Thoracic aorta (tissue), 2 donors: ENCODE results near the gene KRTAP5-11. TPM values are rescaled to one million over a fixed set of nuclear protein-coding genes. Genes with fewer than 3 reads are reported as not detected.
"Not testable (repeated sequence)": the region's sequence is repeated elsewhere in the genome, so short reads cannot be mapped to it uniquely, and the experiment has no call there.

ENCODE experiments used
- ATAC-seq: fragments of 150-250 bp; one replicate; pipeline ENCODE4 v1.8.0; 2017; ENCODE audit warnings: low read depth; ENCODE audit not compliant: insufficient number of reproducible peaks, low FRiP score
- DNase-seq: peaks from one replicate; pipeline ENCODE4 v3.0.0-alpha.2; 2020; ENCODE audit warnings: low spot score
- H3K27ac ChIP-seq, 2 donors: fragments of 200-600 bp; sonication (generic); 1 replicate in 1 of 2; 2 replicates in 1 of 2; pipeline ENCODE4 v1.5.1; 2016; ENCODE audit warnings: mild to moderate bottlenecking in 2 of 2, moderate library complexity in 2 of 2
- H3K27me3 ChIP-seq: fragments of 200-600 bp; sonication (generic); replicated peaks from 2 replicates; pipeline ENCODE4 v1.6.0; 2016; ENCODE audit warnings: mild to moderate bottlenecking; ENCODE audit not compliant: insufficient read depth
- H3K36me3 ChIP-seq: fragments of 200-600 bp; sonication (generic); one replicate; pipeline ENCODE4 v1.5.1; 2016
- H3K4me1 ChIP-seq, 2 donors: fragments of 200-600 bp; sonication (generic); 1 replicate in 1 of 2; 2 replicates in 1 of 2; pipeline versions ENCODE4 v1.5.1 to v1.6.0; 2016; ENCODE audit warnings: low read depth in 2 of 2, mild to moderate bottlenecking in 1 of 2; ENCODE audit not compliant: control insufficient read depth in 1 of 2
- H3K4me3 ChIP-seq: fragments of 200-600 bp; sonication (generic); 2 replicates; pipeline ENCODE4 v1.5.1; 2016; ENCODE audit warnings: mild to moderate bottlenecking
- H3K9me3 ChIP-seq: fragments of 200-600 bp; sonication (generic); 2 replicates; pipeline ENCODE4 v1.5.1; 2016
- CTCF ChIP-seq: fragments of 200-600 bp; sonication (generic); IDR thresholded peaks from one replicate; pipeline ENCODE4 v1.5.1; 2019; ENCODE audit warnings: antibody characterized with exemption
- total RNA-seq, 2 donors: library from RNA; depleted of rRNA; stranded (reverse); fragments of >200 nt; gene quantifications; one replicate each; pipeline versions ENCODE4 v1.1.0 to v1.2.3, GENCODE V29; 2016

The KRTAP5-11 gene
- total RNA-seq, 2 donors from 2014 or later: not detected

DNA sequence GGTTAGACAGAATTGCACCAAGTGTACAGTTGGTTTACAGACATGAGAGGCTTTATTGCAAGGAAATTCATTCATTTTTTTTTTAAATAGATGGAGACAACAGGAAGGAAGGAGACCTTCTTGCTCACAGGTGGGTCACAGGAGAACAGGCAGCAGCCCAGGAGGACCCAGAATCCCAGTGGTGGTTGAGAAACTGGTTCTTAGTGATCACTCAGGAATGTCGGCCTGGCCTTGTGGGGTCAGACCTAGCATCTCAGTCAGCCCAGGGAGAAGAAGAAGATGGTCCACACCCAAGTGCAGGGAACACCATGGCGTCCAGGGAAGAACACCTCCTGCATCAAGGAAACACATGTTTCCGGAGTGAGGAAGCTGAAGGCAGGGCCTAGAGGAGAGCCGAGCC lies 849 bp downstream of the KRTAP5-11 start:
- Histone ChIP-seq H3K9me3 (no peaks in the 10 kb centered on the region), H3K36me3 (no peaks in the 10 kb centered on the region), H3K27me3 (no peaks in the 10 kb centered on the region), H3K4me3 (no peak overlapping the region), H3K27ac (no peak overlapping the region), H3K4me1 (no peaks in the 10 kb centered on the region)
- no peak for DNase-seq
- TF ChIP-seq CTCF: no peak
- no peak for ATAC-seq

- H3K36me3 ChIP-seq: no peaks in the 10 kb centered on the region
- no peaks in the 10 kb centered on the region for H3K4me1 ChIP-seq
- no peaks in the 10 kb centered on the region for H3K27me3 ChIP-seq
- no peak overlapping the region for H3K27ac ChIP-seq
- no peak overlapping the region for H3K4me3 ChIP-seq
- peak; percentile 65 for TF ChIP-seq CTCF
- ATAC-seq: no peak
- DNase-seq: no peak
- H3K9me3 ChIP-seq: no peaks in the 10 kb centered on the region
Measured at GRCh38 chr11:71580057-71581003, 2.3 kb downstream of the KRTAP5-11 start.

GRCh38 chr11:71579513-71579912 lies 3.2 kb downstream of the KRTAP5-11 start:
- H3K4me1 ChIP-seq, H3K27ac ChIP-seq, H3K9me3 ChIP-seq, DNase-seq, H3K36me3 ChIP-seq, H3K27me3 ChIP-seq, ATAC-seq, H3K4me3 ChIP-seq: not testable (repeated sequence)

DNA sequence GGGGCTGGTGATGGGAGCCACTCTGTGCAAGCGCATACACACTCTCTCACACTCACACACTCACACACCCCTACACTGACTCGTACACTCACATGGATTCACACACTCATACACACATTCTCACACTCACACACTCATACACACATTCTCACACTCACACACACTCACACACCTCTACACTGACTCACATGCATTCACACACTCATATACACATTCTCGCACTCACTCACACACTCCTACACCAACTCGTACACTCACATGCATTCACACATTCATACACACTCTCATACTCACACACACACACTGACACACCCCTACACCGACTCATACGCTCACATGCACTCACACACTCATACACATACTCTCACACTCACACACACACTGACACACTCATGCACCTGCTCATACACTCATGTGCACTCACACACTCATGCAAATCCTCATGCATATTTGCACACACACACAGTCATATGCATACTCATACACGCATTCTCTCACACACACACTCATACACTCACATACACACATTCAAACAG lies 5.1 kb downstream of the KRTAP5-11 start:
- no peak overlapping the region for H3K4me3 ChIP-seq
- ATAC-seq: no peak
- no peaks in the 10 kb centered on the region for H3K27me3 ChIP-seq
- no peak for DNase-seq
- H3K4me1 ChIP-seq: no peaks in the 10 kb centered on the region
- no peak for TF ChIP-seq CTCF
- no peaks in the 10 kb centered on the region for H3K9me3 ChIP-seq
- H3K36me3 ChIP-seq: no peaks in the 10 kb centered on the region
- H3K27ac ChIP-seq: no peak overlapping the region

DNA sequence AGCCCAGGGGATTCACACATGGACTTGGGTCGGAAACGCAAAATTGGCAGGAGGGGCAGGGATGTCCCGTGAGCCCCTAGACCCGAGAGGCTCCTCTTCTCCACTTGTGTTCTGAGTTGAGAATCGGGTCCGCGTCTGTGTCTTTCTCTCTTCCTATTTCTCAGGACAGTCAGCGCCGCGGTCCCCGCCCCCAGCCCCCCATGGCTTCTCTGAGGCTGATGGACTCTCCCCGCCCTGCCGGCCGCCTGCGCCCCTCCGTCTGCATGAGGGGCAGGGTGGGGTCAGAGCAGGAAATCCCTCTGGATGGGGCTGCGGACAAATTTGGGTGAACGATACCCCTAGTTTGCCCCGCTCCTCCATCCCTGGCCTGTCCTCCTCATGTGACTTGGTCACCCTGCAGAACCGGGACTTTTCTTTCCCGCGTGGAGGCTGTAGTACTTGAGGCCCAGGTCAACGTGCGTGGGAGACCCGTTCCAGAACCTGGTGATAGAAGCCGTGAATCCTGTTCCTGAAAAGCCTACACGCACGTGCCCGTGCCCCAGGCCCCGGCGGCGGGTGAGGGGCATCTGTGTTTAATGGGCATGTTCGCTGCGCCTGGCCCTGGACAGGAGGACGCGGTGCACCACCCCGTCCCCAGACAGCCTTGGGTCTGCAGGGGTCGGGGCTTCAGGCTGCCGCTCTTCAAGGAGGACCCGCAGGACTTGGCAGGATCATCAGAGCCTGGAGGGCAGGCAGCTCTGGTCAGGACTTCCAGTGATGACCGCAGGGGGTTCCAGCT lies 5.8 kb downstream of the KRTAP5-11 start:
- H3K4me3 ChIP-seq, DNase-seq: not testable (repeated sequence)

More for the DNA sequence above, 5.8 kb downstream of the KRTAP5-11 start:
- H3K9me3 ChIP-seq, ATAC-seq, H3K36me3 ChIP-seq, H3K27me3 ChIP-seq, H3K4me1 ChIP-seq, H3K27ac ChIP-seq: not testable (repeated sequence)
